ENCODE data around the gene TNKS1BP1. TPM values are rescaled to one million over a fixed set of nuclear protein-coding genes. Genes with fewer than 3 reads are reported as not detected.

Gene TNKS1BP1
- total and polyA plus RNA-seq, 2 of the 8 experiments (the other 6 are each of a cell fraction or from before 2014, with no cell fraction given) = 50.0 to 122 TPM

- Histone ChIP-seq H2AFZ (ENCODE audit: low read length) (no peak overlapping the region), H3K4ac (replicated peaks; ENCODE audit: insufficient read length, low read depth, low read length) (no peak overlapping the region), H3K18ac (ENCODE audit: extremely low read depth, low read length) (no peak overlapping the region), H4K8ac (ENCODE audit: extremely low read depth, insufficient read depth, low read length) (no peak overlapping the region), H4K91ac (replicated peaks; ENCODE audit: insufficient read length, low read length) (no peak overlapping the region), H3K9ac (replicated peaks in 1 of 4; ENCODE audit: extremely low read depth in 1 of 4, low read depth in 3 of 4, low read length in 3 of 4) (no peak overlapping the region), H3K9me3 (ENCODE audit: insufficient read depth in 2 of 2, low read depth in 1 of 2, low read length in 1 of 2) (no peaks in the 10 kb centered on the region), H2BK12ac (ENCODE audit: low read depth, low read length) (no peak overlapping the region), H3K23me2 (ENCODE audit: low read depth, low read length) (peaks cover 3% of the 10 kb centered on the region), H3K27ac (ENCODE audit: low read depth, low read length) (no peak overlapping the region), H3K27me3 (replicated peaks in 1 of 4; ENCODE audit: control insufficient read depth in 3 of 4, extremely low read depth in 1 of 4, insufficient read depth in 3 of 4, low read length in 3 of 4) (no peaks in the 10 kb centered on the region; a peak in 1 of 7 replicates), H2AK5ac (ENCODE audit: low read depth, low read length) (no peak overlapping the region), H3K4me1 (replicated peaks in 1 of 4; ENCODE audit: control insufficient read depth in 3 of 4, insufficient read depth in 4 of 4, low read length in 3 of 4) (peaks cover 1 to 4% (median 4%) of the 10 kb centered on the region in 4 experiments; a peak in 5 of 7 replicates), H3K79me2 (ENCODE audit: control insufficient read depth in 1 of 2, insufficient read depth in 2 of 2, low read length in 2 of 2) (no peaks in the 10 kb centered on the region), H3K4me3 (ENCODE audit: extremely low read depth in 1 of 4, insufficient read depth in 2 of 4, low read depth in 3 of 4, low read length in 4 of 4) (no peak overlapping the region), H4K5ac (ENCODE audit: insufficient read length, low read depth, low read length) (no peak overlapping the region), H3K79me1 (ENCODE audit: low read depth, low read length) (no peaks in the 10 kb centered on the region), H3K14ac (ENCODE audit: insufficient read length) (no peak overlapping the region), H4K20me1 (replicated peaks in 1 of 2; ENCODE audit: control insufficient read depth in 1 of 2, insufficient read depth in 2 of 2, low read length in 2 of 2) (no peaks in the 10 kb centered on the region), H2BK5ac (ENCODE audit: low read depth, low read length) (no peak overlapping the region), H2BK120ac (replicated peaks; ENCODE audit: low read depth, low read length) (no peak overlapping the region), H2BK20ac (ENCODE audit: low read length) (no peak overlapping the region), H2BK15ac (ENCODE audit: low read length) (no peak overlapping the region), H3K23ac (ENCODE audit: insufficient read length) (no peak overlapping the region), H3K36me3 (ENCODE audit: control insufficient read depth in 2 of 4, insufficient read depth in 4 of 4, low read length in 3 of 4) (no peaks in the 10 kb centered on the region), H3K56ac (replicated peaks; ENCODE audit: insufficient read length, low read depth, low read length) (no peak overlapping the region), H3K4me2 (ENCODE audit: insufficient read depth in 1 of 2, low read depth in 2 of 2, low read length in 2 of 2) (no peak overlapping the region)
- 84% methylated on average over 4 of the region's 4 CpGs; no CpG with 5 or more reads in 1 of the 2 experiments for WGBS, 2 experiments (ENCODE audit: extremely low coverage in 1 of 2, insufficient coverage in 1 of 2, insufficient read length in 1 of 2, insufficient replicate concordance in 2 of 2, low coverage in 1 of 2, low lambda C conversion rate in 2 of 2, missing lambda C conversion rate in 1 of 2)
- CTCF ChIA-PET (ENCODE audit: partially characterized antibody) = interaction anchor here (0.7 to 2.2 kb wide), 9 partner anchors 9 to 190 kb away, joined by 3 to 8 read pairs (median 3); no protein-coding TSS in a partner anchor
- DNase-seq (ENCODE audit: low read depth in 1 of 2, low spot score in 2 of 2) (no peak), FAIRE-seq (no peak)
- POLR2A ChIA-PET (ENCODE audit: partially characterized antibody) = interaction anchor here (1.1 to 1.9 kb wide), 2 partner anchors 11 to 22 kb away, joined by 5 read pairs; no protein-coding TSS in a partner anchor
- TF ChIP-seq SAP30 (IDR thresholded peaks at IDR 0.05; ENCODE audit: insufficient read depth, insufficient replicate concordance, low read length) (no peak), POLR2A (IDR thresholded peaks at IDR 0.05; ENCODE audit: control extremely low read depth in 1 of 2, low read depth in 2 of 2, low read length in 2 of 2) (no peak), JUN (IDR thresholded peaks at IDR 0.05; ENCODE audit: low read depth, low read length) (no peak), POU5F1 (IDR thresholded peaks at IDR 0.05; ENCODE audit: low read depth, low read length) (no peak), E2F6 (IDR thresholded peaks at IDR 0.05) (no peak), RAD21 (IDR thresholded peaks at IDR 0.05 in 1 of 2, conservative IDR thresholded peaks at IDR 0.05 in 1 of 2; ENCODE audit: low read depth in 2 of 2, low read length in 2 of 2) (no peak), BACH1 (IDR thresholded peaks at IDR 0.05; ENCODE audit: low read length) (no peak), TAF7 (optimal IDR thresholded peaks at IDR 0.05; ENCODE audit: borderline replicate concordance, low read depth, low read length) (no peak), CREB1 (IDR thresholded peaks at IDR 0.05) (no peak), SP4 (IDR thresholded peaks at IDR 0.05; ENCODE audit: low read length) (no peak), RXRA (IDR thresholded peaks at IDR 0.05; ENCODE audit: insufficient read depth, low read depth, low read length) (no peak), SIRT6 (IDR thresholded peaks at IDR 0.05; ENCODE audit: low read length) (no peak), BCL11A (IDR thresholded peaks at IDR 0.05; ENCODE audit: low read depth in 2 of 2, low read length in 2 of 2) (no peak), CHD2 (IDR thresholded peaks at IDR 0.05; ENCODE audit: low read length) (no peak), BRCA1 (IDR thresholded peaks at IDR 0.05; ENCODE audit: low read depth, low read length) (no peak)
Measured at GRCh38 chr11:57353852-57354251, 29.1 kb upstream of the TNKS1BP1 start.
